EH (cell line): ENCODE data around the gene HS1BP3.

ENCODE experiments used
- DNase-seq: peaks from one replicate; pipeline ENCODE4 v3.0.0-alpha.2; 2015; ENCODE audit warnings: low read depth

The HS1BP3 gene

GRCh38 chr2:20570249-20570648 lies 80.6 kb downstream of the HS1BP3 start:
- DNase-seq = no peak

DNA sequence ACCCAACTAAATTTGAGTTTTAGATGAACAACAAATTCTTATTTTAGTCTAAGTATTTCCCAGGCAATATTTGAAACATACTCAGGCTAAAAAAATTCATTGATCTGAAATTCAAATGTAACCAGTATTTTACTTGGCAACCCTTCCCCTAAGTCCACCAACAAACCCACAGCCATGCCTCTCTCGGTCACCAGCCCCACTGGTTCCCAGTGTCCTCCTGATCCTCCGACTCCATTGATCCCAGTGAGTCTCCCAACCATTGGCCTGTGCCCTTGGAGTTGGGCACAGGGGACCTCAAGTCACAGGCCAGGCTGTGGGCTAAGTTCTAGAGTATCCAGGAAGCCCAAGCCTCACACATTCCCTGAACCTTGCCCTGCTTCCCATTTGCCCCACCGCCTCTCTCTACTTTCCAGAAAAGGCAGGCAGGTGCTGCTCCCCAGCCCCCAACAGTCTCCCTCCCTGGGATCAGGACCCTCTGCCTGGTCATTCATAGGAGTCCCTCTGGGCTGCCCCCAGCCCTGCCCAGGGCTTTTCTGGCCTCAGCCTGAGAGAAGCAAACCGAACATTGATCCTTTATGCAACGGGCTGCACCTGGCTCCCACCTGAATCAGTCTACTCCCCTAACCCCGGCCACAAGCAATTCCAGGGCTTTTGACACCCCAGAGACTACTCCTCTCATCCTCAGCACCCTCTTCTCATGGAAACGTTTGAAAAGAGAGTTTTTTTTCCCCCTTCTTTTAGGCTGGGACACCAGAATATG lies 81.3 kb downstream of the HS1BP3 start:
- DNase-seq = no peak

DNA sequence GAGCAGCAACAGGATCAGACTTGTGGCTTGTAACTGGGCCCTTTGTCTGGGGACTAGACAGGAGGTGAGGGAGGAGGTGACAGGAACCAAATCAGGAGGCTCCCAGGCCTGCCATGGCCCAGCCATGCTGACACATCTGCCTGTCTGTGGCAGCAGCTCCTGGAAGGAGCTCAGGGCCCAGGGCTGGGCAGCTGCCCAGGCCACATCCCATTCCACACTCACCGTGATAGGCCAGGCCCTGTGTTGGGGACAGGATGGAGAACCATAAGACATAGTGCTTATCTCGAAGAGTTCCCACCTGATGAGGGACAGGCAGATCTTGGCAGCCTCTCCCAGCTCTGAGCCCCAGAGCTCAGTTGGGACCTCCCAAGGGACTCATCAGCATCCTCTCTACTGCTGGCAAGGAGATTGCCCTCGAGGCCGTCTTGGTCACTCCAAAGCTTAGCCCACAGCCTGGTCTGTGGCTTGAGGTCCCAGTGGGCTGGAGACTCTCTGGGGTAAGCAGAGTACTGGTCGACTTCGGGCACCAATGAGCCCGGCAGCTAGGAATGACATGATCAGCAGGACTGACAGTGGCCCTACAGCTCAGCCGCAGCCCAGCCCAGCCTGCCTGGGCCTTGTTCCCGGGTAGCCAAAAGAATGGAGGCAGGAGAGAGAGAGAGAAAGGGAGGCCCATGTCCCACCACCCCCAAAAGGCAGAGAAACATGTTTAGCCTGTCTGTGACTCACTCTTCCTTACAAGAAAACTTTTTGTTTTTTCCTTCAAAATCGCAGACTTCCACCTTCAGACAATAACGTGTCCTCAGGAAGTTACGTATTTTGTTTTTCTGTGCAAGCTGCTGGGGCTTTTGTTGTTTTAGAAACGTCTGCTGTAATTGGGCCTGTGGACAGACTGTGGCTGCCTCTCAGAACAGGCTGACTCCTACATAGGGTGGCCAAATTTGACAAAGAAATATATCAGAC lies 82.1 kb downstream of the HS1BP3 start:
- peak; percentile 53 for DNase-seq

- no peak for DNase-seq
Measured at GRCh38 chr2:20567926-20568179, 83.0 kb downstream of the HS1BP3 start.
